Endothelial cell of umbilical vein (primary cell): ENCODE results near the gene JAML. TPM values are rescaled to one million over a fixed set of nuclear protein-coding genes. Genes with fewer than 3 reads are reported as not detected.

Source experiments
- BruUV-seq: library from RNA; stranded (reverse); fragments of 400-500 nt; replicated peaks from 2 replicates; lab custom pipeline; 2021; lab: Mats Ljungman, UMichigan
- CTCF ChIA-PET: fragments of 300-600, 350-600 bp; sonication (Branson Sonifier 250); formaldehyde crosslinking; loops from one replicate; lab custom pipeline; 2021; ENCODE audit warnings: antibody characterized with exemption, inconsistent platforms; lab: Charles Lee
- POLR2A ChIA-PET: fragments of 300-600, 350-600 bp; sonication (Branson Sonifier 250); formaldehyde crosslinking; loops from one replicate; lab custom pipeline; 2021; ENCODE audit warnings: antibody characterized with exemption, inconsistent platforms; lab: Charles Lee
- DNase-seq: peaks from one replicate; pipeline ENCODE4 v3.0.0-alpha.2; 2011; ENCODE audit warnings: low read depth, low spot score
- FAIRE-seq: peaks from 2 replicates; lab custom pipeline; 2011; peaks lifted over from hg19 to GRCh38; lab: Jason Lieb, UNC
- H2AFZ ChIP-seq: 2 replicates; pipeline ENCODE4 v1.6.0; 2012; ENCODE audit warnings: low read depth, low read length, control low read depth, inconsistent platforms
- H3K27ac ChIP-seq: 2 replicates; pipeline ENCODE4 v1.5.1; 2011; ENCODE audit warnings: low read depth, mild to moderate bottlenecking, control low read depth, low read length, moderate library complexity; ENCODE audit not compliant: insufficient read depth
- H3K27me3 ChIP-seq, 2 experiments: 2 replicates each; pipeline versions ENCODE4 v1.6.0 to v1.6.1; 2011; ENCODE audit warnings: low read length in 2 of 2, mixed read lengths in 1 of 2; ENCODE audit not compliant: control insufficient read depth in 2 of 2, insufficient read depth in 2 of 2
- H3K36me3 ChIP-seq, 2 experiments: 2 replicates in 1 of 2; 3 replicates in 1 of 2; pipeline ENCODE4 v1.5.1; 2011; ENCODE audit warnings: low read length in 2 of 2, mild to moderate bottlenecking in 1 of 2, moderate library complexity in 1 of 2; ENCODE audit not compliant: control insufficient read depth in 2 of 2, insufficient read depth in 2 of 2; ENCODE audit errors: extremely low read depth in 1 of 2
- H3K4me1 ChIP-seq: 3 replicates; pipeline ENCODE4 v1.5.1; 2011; ENCODE audit warnings: mild to moderate bottlenecking, low read length; ENCODE audit not compliant: control insufficient read depth, insufficient read depth; ENCODE audit errors: extremely low read depth
- H3K4me2 ChIP-seq: 2 replicates; pipeline ENCODE4 v1.6.1; 2011; ENCODE audit warnings: low read length, control low read depth, mixed read lengths; ENCODE audit not compliant: insufficient read depth
- H3K4me3 ChIP-seq, 3 experiments: fragments of 200-600 bp in 1 of 3; sonication (generic), shearing (Covaris generic) in 1 of 3; replicated peaks in 1 of 3; 2 replicates each; pipeline ENCODE4 v1.5.1; 2011 to 2016; ENCODE audit warnings: control low read depth in 3 of 3, low read length in 3 of 3, mild to moderate bottlenecking in 2 of 3, inconsistent platforms in 1 of 3, low read depth in 1 of 3, moderate library complexity in 1 of 3; ENCODE audit not compliant: insufficient read depth in 1 of 3
- H3K79me2 ChIP-seq: 2 replicates; pipeline ENCODE4 v1.6.0; 2012; ENCODE audit warnings: low read length, inconsistent platforms; ENCODE audit not compliant: control insufficient read depth, insufficient read depth
- H3K9ac ChIP-seq: replicated peaks from 2 replicates; pipeline ENCODE3; 2011; ENCODE audit warnings: low read length, control low read depth; ENCODE audit not compliant: insufficient read depth; ENCODE audit errors: extremely low read depth
- H3K9me1 ChIP-seq: replicated peaks from 3 replicates; pipeline ENCODE4 v1.6.0; 2011; ENCODE audit warnings: mild to moderate bottlenecking, low read length; ENCODE audit not compliant: control insufficient read depth, insufficient read depth; ENCODE audit errors: extremely low read depth
- H3K9me3 ChIP-seq: replicated peaks from 2 replicates; pipeline ENCODE4 v1.5.1; 2012; ENCODE audit warnings: low read length, inconsistent platforms; ENCODE audit not compliant: control insufficient read depth, insufficient read depth
- H4K20me1 ChIP-seq: replicated peaks from 2 replicates; pipeline ENCODE3; 2011; ENCODE audit warnings: mild to moderate bottlenecking, low read length; ENCODE audit not compliant: control insufficient read depth, insufficient read depth; ENCODE audit errors: extremely low read depth
- EZH2 ChIP-seq: IDR thresholded peaks from 2 replicates; pipeline ENCODE4 v1.6.1; 2012; ENCODE audit warnings: borderline replicate concordance, low read depth, mild to moderate bottlenecking, moderate library complexity, low read length, inconsistent platforms; ENCODE audit not compliant: severe bottlenecking
- FOS ChIP-seq: IDR thresholded peaks from 2 replicates; pipeline ENCODE4 v1.6.1; 2011; ENCODE audit warnings: mild to moderate bottlenecking, low read length, moderate library complexity, borderline replicate concordance; ENCODE audit not compliant: insufficient read depth
- GATA2 ChIP-seq: IDR thresholded peaks from 2 replicates; pipeline ENCODE4 v1.7.0; 2011; ENCODE audit warnings: low read depth, mild to moderate bottlenecking, moderate library complexity, mixed read lengths, low read length; ENCODE audit not compliant: insufficient read length, insufficient read depth
- JUN ChIP-seq: IDR thresholded peaks from 2 replicates; pipeline ENCODE4 v1.6.1; 2011; ENCODE audit warnings: borderline replicate concordance, low read depth; ENCODE audit not compliant: insufficient read length, insufficient read depth
- MAX ChIP-seq: IDR thresholded peaks from 2 replicates; pipeline ENCODE4 v1.6.1; 2011; ENCODE audit not compliant: insufficient read depth, insufficient read length
- MYC ChIP-seq: IDR thresholded peaks from one replicate; pipeline ENCODE4 v1.6.1; 2011; ENCODE audit warnings: mild to moderate bottlenecking, low read depth, low read length
- POLR2A ChIP-seq: IDR thresholded peaks from 2 replicates; pipeline ENCODE4 v1.6.1; 2012; ENCODE audit warnings: low read depth, mild to moderate bottlenecking, control low read depth, low read length
- POLR2AphosphoS5 ChIP-seq: IDR thresholded peaks from 2 replicates; pipeline ENCODE4 v1.6.1; 2012; ENCODE audit warnings: low read depth, mild to moderate bottlenecking, control low read depth, low read length, moderate library complexity; ENCODE audit not compliant: insufficient read depth
- dilution Hi-C: fragments of 300-500 bp; cut with MboI; formaldehyde crosslinking; loops from one replicate; pipeline ENCODE4 v1.15.0; 2019; ENCODE audit warnings: low sequenced_read_pairs; ENCODE audit not compliant: extremely low pct_ligation_motif_present
- intact Hi-C: fragments of 100-400 bp; cut with micrococcal nuclease; formaldehyde crosslinking; loops from one replicate; pipeline ENCODE4 v1.10.0; 2022
- polyA plus RNA-seq, 4 experiments: library from polyadenylated mRNA; depleted of rRNA in 3 of 4; stranded (reverse) in 3 of 4; unstranded in 1 of 4; fragments of >200 nt; gene quantifications; 2 replicates each; pipeline versions ENCODE4 v1.2.1 to v1.2.3, GENCODE V29; 2011 to 2012; ENCODE audit warnings: missing spikeins in 1 of 4
- total RNA-seq: library from RNA; stranded (reverse); gene quantifications from 2 replicates; pipeline ENCODE4 v1.2.3, GENCODE V29; 2021
- TF ChIP-seq, protein P1 (sequence below), 2 donors: IDR thresholded peaks; 1 replicate in 1 of 2; 2 replicates in 1 of 2; pipeline ENCODE4 v1.5.1; 2011; ENCODE audit warnings: low read length in 2 of 2, mild to moderate bottlenecking in 2 of 2, moderate library complexity in 2 of 2, control low read depth in 1 of 2, inconsistent platforms in 1 of 2, low read depth in 1 of 2; ENCODE audit not compliant: insufficient read depth in 1 of 2; ENCODE audit errors: extremely low read depth in 1 of 2

The JAML gene
- total and polyA plus RNA-seq, 2 donors (not counting 3 experiments of a cell fraction or from before 2014, with no cell fraction given) = 0.04 to 0.35 TPM

DNA sequence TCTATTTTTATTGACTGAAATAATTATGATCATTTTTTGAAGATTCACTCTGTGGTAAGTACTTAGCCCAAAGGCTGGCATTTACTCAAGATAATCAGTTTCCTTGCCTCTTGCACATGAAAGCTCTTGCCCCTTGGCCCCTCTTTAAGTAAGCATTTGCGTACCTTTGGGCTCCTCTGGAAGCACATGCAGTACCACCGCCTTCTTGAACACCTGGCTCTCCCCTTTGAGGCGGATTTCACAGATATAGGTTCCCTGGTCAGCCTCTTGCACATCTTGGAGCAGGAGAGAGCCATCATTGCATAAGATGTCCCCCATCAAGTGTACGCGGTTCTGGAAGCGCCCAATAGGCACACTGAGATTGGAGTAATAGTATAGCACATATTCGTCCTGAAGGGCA lies 14.5 kb downstream of the JAML start:
- ChIA-PET POLR2A (interaction anchor here (0.6 kb wide), 1 partner anchor 9 kb away, joined by 3 read pairs; no protein-coding TSS in a partner anchor), CTCF (interaction anchor here (4.8 kb wide), 1 partner anchor 12 kb away, joined by 37 read pairs; no protein-coding TSS in a partner anchor)
- intact Hi-C loops (no loop called here), dilution Hi-C loops (no loop called here)
- no TSS peak for BruUV-seq
- no peaks in the 10 kb centered on the region for H3K79me2 ChIP-seq
- no peak overlapping the region for H3K4me2 ChIP-seq
- TF ChIP-seq GATA2 = no peak
- no peak for TF ChIP-seq POLR2AphosphoS5
- H3K27me3 ChIP-seq = peaks cover 25 to 27% of the 10 kb centered on the region in 2 experiments
- DNase-seq = no peak
- no peak overlapping the region for H3K9ac ChIP-seq
- no peak for FAIRE-seq
- H4K20me1 ChIP-seq = no peaks in the 10 kb centered on the region
- no peaks in the 10 kb centered on the region for H3K36me3 ChIP-seq
- no peaks in the 10 kb centered on the region for H3K9me1 ChIP-seq
- H3K27ac ChIP-seq = no peak overlapping the region
- H2AFZ ChIP-seq = no peak overlapping the region
- no peaks in the 10 kb centered on the region for H3K9me3 ChIP-seq
- no peak overlapping the region for H3K4me3 ChIP-seq
- peaks cover 15% of the 10 kb centered on the region for H3K4me1 ChIP-seq

DNA sequence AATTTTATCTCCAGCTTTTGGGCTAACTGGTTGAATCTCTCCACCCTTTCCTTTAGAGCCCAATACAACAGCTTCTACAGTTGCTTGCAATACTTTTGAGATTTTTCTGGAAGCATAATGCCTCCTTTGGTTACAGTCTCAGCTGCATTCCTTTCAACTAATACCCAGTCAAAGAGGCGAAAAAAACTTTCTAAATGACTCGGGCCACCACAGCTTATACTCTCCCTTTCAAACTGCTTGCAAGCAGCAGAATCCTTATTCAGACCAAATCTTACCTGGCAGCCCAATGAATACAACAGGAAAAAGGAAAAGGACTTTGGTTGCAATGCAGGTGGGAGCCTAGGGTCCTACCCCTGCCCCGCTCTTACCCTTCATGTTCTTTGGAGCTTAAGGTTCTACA lies 15.8 kb downstream of the JAML start:
- Histone ChIP-seq H3K4me3 (no peak overlapping the region), H3K9ac (no peak overlapping the region), H3K9me3 (no peaks in the 10 kb centered on the region), H3K27me3 (peaks cover 20% of the 10 kb centered on the region in 2 experiments), H2AFZ (no peak overlapping the region), H3K4me1 (peaks cover 15% of the 10 kb centered on the region), H3K36me3 (no peaks in the 10 kb centered on the region), H3K4me2 (no peak overlapping the region), H3K27ac (no peak overlapping the region), H3K79me2 (no peaks in the 10 kb centered on the region), H3K9me1 (no peaks in the 10 kb centered on the region), H4K20me1 (no peaks in the 10 kb centered on the region)
- FAIRE-seq (no peak), DNase-seq (no peak)
- TF ChIP-seq FOS (no peak), GATA2 (no peak), POLR2AphosphoS5 (no peak), MYC (no peak), EZH2 (no peak), POLR2A (no peak), JUN (no peak), MAX (no peak)
- TF ChIP-seq, protein P1, sequence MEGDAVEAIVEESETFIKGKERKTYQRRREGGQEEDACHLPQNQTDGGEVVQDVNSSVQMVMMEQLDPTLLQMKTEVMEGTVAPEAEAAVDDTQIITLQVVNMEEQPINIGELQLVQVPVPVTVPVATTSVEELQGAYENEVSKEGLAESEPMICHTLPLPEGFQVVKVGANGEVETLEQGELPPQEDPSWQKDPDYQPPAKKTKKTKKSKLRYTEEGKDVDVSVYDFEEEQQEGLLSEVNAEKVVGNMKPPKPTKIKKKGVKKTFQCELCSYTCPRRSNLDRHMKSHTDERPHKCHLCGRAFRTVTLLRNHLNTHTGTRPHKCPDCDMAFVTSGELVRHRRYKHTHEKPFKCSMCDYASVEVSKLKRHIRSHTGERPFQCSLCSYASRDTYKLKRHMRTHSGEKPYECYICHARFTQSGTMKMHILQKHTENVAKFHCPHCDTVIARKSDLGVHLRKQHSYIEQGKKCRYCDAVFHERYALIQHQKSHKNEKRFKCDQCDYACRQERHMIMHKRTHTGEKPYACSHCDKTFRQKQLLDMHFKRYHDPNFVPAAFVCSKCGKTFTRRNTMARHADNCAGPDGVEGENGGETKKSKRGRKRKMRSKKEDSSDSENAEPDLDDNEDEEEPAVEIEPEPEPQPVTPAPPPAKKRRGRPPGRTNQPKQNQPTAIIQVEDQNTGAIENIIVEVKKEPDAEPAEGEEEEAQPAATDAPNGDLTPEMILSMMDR (IDR thresholded peaks at IDR 0.05; ENCODE audit: extremely low read depth in 1 of 2, insufficient read depth in 1 of 2, low read depth in 1 of 2, low read length in 2 of 2) = no peak
- dilution Hi-C loops = no loop called here
- intact Hi-C loops = no loop called here
- CTCF ChIA-PET = interaction anchor here (1.0 to 4.8 kb wide), 4 partner anchors 9 to 80 kb away, joined by 3 to 37 read pairs (median 4); no protein-coding TSS in a partner anchor
- BruUV-seq = no TSS peak
- POLR2A ChIA-PET = no interaction called here
